Loucy (cell line): ENCODE data around the gene LRG1.

Experiments
- EZH2phosphoT487 ChIP-seq: fragments of 200-600 bp; IDR thresholded peaks from 2 replicates; pipeline ENCODE4 v1.6.1; 2018; ENCODE audit warnings: antibody characterized with exemption, mild to moderate bottlenecking, moderate library complexity, borderline replicate concordance
- TF ChIP-seq, protein P1 (sequence below): fragments of 200-600 bp; sonication (generic); conservative IDR thresholded peaks from 2 replicates; pipeline ENCODE4 v1.5.1; 2014; ENCODE audit warnings: mild to moderate bottlenecking, antibody characterized with exemption, low read length

DNA sequence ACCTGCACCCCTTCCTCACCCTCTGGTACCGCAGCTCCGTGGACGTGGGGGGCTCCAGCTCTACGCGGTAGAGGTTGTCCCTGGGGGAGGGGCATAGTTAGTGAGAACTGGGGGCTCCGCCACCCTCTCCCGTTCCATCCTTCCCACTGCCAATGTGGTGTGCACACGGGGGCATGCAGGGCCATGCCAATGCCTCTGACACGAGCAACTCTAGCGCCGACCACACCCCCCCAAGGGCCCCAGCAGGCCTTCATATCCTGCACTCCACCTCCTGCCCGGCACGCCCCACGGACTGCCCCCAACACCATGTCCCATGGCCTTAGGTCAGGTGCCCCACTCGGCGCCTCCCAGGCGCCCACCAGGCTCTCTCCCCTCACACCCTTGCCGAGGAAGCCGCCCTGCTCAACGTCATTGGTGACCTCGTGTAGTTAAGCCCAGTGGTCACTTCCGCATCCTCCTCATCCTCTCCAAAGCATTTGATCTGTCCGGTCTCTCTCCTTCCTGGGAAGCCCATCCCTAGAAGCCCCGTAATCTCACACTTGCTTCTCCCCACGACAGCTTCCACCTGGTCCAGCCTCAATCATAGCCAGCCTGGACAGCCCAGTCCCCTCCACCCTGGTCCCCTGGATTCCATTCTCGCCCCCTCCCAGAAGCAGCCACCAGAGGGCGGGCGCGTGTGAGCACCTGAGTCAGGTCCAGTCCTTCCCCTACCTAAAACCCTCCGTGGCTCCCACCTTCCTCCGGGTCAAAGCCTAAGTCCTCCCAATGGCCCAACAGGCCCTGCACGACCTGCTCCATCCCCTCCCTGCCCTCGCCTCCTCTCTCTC, 17.5 kb upstream of the LRG1 start:
- TF ChIP-seq, protein P1, sequence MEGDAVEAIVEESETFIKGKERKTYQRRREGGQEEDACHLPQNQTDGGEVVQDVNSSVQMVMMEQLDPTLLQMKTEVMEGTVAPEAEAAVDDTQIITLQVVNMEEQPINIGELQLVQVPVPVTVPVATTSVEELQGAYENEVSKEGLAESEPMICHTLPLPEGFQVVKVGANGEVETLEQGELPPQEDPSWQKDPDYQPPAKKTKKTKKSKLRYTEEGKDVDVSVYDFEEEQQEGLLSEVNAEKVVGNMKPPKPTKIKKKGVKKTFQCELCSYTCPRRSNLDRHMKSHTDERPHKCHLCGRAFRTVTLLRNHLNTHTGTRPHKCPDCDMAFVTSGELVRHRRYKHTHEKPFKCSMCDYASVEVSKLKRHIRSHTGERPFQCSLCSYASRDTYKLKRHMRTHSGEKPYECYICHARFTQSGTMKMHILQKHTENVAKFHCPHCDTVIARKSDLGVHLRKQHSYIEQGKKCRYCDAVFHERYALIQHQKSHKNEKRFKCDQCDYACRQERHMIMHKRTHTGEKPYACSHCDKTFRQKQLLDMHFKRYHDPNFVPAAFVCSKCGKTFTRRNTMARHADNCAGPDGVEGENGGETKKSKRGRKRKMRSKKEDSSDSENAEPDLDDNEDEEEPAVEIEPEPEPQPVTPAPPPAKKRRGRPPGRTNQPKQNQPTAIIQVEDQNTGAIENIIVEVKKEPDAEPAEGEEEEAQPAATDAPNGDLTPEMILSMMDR: peak; percentile 53
- no peak for TF ChIP-seq EZH2phosphoT487
